HEK293 (cell line): Measurements from ENCODE around the gene BLOC1S5.

Source experiments
- IKZF3 ChIP-seq: fragments of 450-650 bp; IDR thresholded peaks from 2 replicates; pipeline ENCODE4 v1.5.0; 2018; ENCODE audit warnings: missing biosample characterization, mild to moderate bottlenecking, missing genetic modification characterization, moderate library complexity
- KLF9 ChIP-seq: fragments of 450-650 bp; formaldehyde crosslinking; IDR thresholded peaks from 2 replicates; pipeline ENCODE4 v1.5.1; 2016; ENCODE audit warnings: missing biosample characterization, missing genetic modification characterization, low read depth
- PRDM1 ChIP-seq: fragments of 450-650 bp; formaldehyde crosslinking; IDR thresholded peaks from 2 replicates; pipeline ENCODE4; 2016; ENCODE audit warnings: missing biosample characterization, missing genetic modification characterization
- SALL2 ChIP-seq: fragments of 450-650 bp; formaldehyde crosslinking; IDR thresholded peaks from 2 replicates; pipeline ENCODE4 v1.5.0; 2017; ENCODE audit warnings: missing biosample characterization, mild to moderate bottlenecking, missing genetic modification characterization, borderline replicate concordance
- SETDB1 ChIP-seq: IDR thresholded peaks from one replicate; pipeline ENCODE4 v1.6.1; 2017; ENCODE audit warnings: mild to moderate bottlenecking, low read length, moderate library complexity, mixed read lengths; ENCODE audit not compliant: insufficient read length
- SP7 ChIP-seq: fragments of 450-650 bp; formaldehyde crosslinking; IDR thresholded peaks from 2 replicates; pipeline ENCODE4 v1.5.1; 2016; ENCODE audit warnings: missing biosample characterization, missing genetic modification characterization
- ZBTB17 ChIP-seq: fragments of 450-650 bp; formaldehyde crosslinking; IDR thresholded peaks from 2 replicates; pipeline ENCODE4 v1.5.1; 2016; ENCODE audit warnings: missing biosample characterization, missing genetic modification characterization
- ZFP41 ChIP-seq: fragments of 450-650 bp; formaldehyde crosslinking; IDR thresholded peaks from 2 replicates; pipeline ENCODE4 v1.5.1; 2016; ENCODE audit warnings: missing biosample characterization, missing genetic modification characterization, borderline replicate concordance
- ZNF114 ChIP-seq: fragments of 450-650 bp; formaldehyde crosslinking; IDR thresholded peaks from 2 replicates; pipeline ENCODE4 v1.5.0; 2017; ENCODE audit warnings: missing biosample characterization, missing genetic modification characterization
- ZNF223 ChIP-seq: fragments of 450-650 bp; formaldehyde crosslinking; IDR thresholded peaks from 2 replicates; pipeline ENCODE4 v1.5.1; 2016; ENCODE audit warnings: missing biosample characterization, missing genetic modification characterization
- ZNF24 ChIP-seq: fragments of 450-650 bp; formaldehyde crosslinking; IDR thresholded peaks from 2 replicates; pipeline ENCODE4 v1.5.1; 2016; ENCODE audit warnings: missing biosample characterization, missing genetic modification characterization
- ZNF394 ChIP-seq: fragments of 450-650 bp; formaldehyde crosslinking; IDR thresholded peaks from 2 replicates; pipeline ENCODE4 v1.5.1; 2016; ENCODE audit warnings: missing biosample characterization, missing genetic modification characterization, mild to moderate bottlenecking, moderate library complexity, borderline replicate concordance
- ZNF473 ChIP-seq: fragments of 450-650 bp; formaldehyde crosslinking; IDR thresholded peaks from 2 replicates; pipeline ENCODE4 v1.5.1; 2017; ENCODE audit warnings: missing biosample characterization, missing genetic modification characterization
- ZNF558 ChIP-seq: fragments of 450-650 bp; formaldehyde crosslinking; IDR thresholded peaks from 2 replicates; pipeline ENCODE4 v1.5.1; 2016; ENCODE audit warnings: missing biosample characterization, missing genetic modification characterization
- ZNF585B ChIP-seq: fragments of 450-650 bp; formaldehyde crosslinking; IDR thresholded peaks from 2 replicates; pipeline ENCODE4 v1.5.1; 2016; ENCODE audit warnings: missing biosample characterization, missing genetic modification characterization
- ZNF596 ChIP-seq: fragments of 450-650 bp; IDR thresholded peaks from 2 replicates; pipeline ENCODE4 v1.5.0; 2018; ENCODE audit warnings: missing biosample characterization, mild to moderate bottlenecking, missing genetic modification characterization, moderate library complexity
- ZNF600 ChIP-seq: fragments of 450-650 bp; formaldehyde crosslinking; IDR thresholded peaks from 2 replicates; pipeline ENCODE4 v1.5.1; 2016; ENCODE audit warnings: missing biosample characterization, missing genetic modification characterization
- ZNF624 ChIP-seq: fragments of 450-650 bp; formaldehyde crosslinking; IDR thresholded peaks from 2 replicates; pipeline ENCODE4 v1.5.1; 2017; ENCODE audit warnings: missing biosample characterization, missing genetic modification characterization
- ZNF664 ChIP-seq: fragments of 450-650 bp; formaldehyde crosslinking; IDR thresholded peaks from 2 replicates; pipeline ENCODE4 v1.5.1; 2016; ENCODE audit warnings: missing biosample characterization, missing genetic modification characterization
- ZSCAN30 ChIP-seq: fragments of 450-650 bp; IDR thresholded peaks from 2 replicates; pipeline ENCODE4 v1.5.1; 2018; ENCODE audit warnings: missing biosample characterization, mild to moderate bottlenecking, missing genetic modification characterization, moderate library complexity
- ZXDB ChIP-seq: fragments of 450-650 bp; formaldehyde crosslinking; IDR thresholded peaks from 2 replicates; pipeline ENCODE4 v1.5.1; 2016; ENCODE audit warnings: missing biosample characterization, missing genetic modification characterization
- TF ChIP-seq, protein P1 (sequence below): fragments of 450-650 bp; formaldehyde crosslinking; IDR thresholded peaks from 2 replicates; pipeline ENCODE4 v1.5.1; 2016; ENCODE audit warnings: missing biosample characterization, missing genetic modification characterization
- TF ChIP-seq, protein P2 (sequence below): fragments of 450-650 bp; formaldehyde crosslinking; IDR thresholded peaks from 2 replicates; pipeline ENCODE4 v1.5.1; 2016; ENCODE audit warnings: missing biosample characterization, missing genetic modification characterization
- TF ChIP-seq, protein P3 (sequence below): fragments of 450-650 bp; formaldehyde crosslinking; IDR thresholded peaks from 2 replicates; pipeline ENCODE4 v1.5.1; 2016; ENCODE audit warnings: missing biosample characterization, missing genetic modification characterization
- TF ChIP-seq, protein P4 (sequence below): fragments of 450-650 bp; formaldehyde crosslinking; IDR thresholded peaks from 2 replicates; pipeline ENCODE4 v1.5.1; 2016; ENCODE audit warnings: missing biosample characterization, missing genetic modification characterization
- TF ChIP-seq, protein P5 (sequence below): fragments of 450-650 bp; IDR thresholded peaks from 2 replicates; pipeline ENCODE4 v1.5.1; 2018; ENCODE audit warnings: missing biosample characterization, missing genetic modification characterization
- TF ChIP-seq, protein P6 (sequence below): fragments of 450-650 bp; formaldehyde crosslinking; IDR thresholded peaks from 2 replicates; pipeline ENCODE4 v1.5.1; 2016; ENCODE audit warnings: missing biosample characterization, missing genetic modification characterization

The BLOC1S5 gene

DNA sequence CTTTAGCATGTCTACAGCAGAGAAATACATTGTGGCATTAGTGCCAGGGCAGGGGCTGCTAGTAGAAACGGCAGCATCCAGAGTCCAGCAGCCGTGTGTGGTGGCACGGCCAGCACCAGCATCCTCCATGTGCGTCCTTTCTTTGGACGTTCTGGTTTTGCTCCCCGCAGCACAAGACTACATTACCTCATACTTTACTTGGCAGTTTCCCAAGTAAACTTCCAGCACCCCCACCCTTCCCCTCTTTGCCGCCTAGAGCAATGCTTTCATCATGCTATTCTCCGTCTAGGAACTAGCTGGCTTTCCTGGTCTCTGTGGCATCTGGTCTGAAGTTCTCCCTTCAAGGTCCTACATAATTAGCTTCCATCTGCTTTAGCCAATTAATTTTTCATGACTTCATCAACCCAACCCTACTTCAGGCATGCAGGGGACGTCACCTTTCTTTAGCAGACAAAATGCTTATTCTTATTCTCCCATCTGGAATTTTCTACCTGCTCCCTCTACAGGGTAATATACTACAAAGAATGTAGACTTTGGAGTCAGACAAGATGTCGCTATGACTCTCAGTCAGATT is 67.6 kb downstream of the BLOC1S5 start (continued):
- TF ChIP-seq ZNF223 (tag by site-specific recombination) = 0 out of 2 replicates have a peak, but pooled peaks have one; percentile 20
- TF ChIP-seq, protein P1, sequence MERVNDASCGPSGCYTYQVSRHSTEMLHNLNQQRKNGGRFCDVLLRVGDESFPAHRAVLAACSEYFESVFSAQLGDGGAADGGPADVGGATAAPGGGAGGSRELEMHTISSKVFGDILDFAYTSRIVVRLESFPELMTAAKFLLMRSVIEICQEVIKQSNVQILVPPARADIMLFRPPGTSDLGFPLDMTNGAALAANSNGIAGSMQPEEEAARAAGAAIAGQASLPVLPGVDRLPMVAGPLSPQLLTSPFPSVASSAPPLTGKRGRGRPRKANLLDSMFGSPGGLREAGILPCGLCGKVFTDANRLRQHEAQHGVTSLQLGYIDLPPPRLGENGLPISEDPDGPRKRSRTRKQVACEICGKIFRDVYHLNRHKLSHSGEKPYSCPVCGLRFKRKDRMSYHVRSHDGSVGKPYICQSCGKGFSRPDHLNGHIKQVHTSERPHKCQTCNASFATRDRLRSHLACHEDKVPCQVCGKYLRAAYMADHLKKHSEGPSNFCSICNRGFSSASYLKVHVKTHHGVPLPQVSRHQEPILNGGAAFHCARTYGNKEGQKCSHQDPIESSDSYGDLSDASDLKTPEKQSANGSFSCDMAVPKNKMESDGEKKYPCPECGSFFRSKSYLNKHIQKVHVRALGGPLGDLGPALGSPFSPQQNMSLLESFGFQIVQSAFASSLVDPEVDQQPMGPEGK (tag by site-specific recombination) = peak; percentile 86
- peak; percentile 99 for TF ChIP-seq ZNF600 (tag by site-specific recombination)
- peak; percentile 52; the same call in 1 of the 2 replicates for TF ChIP-seq ZNF394 (tag by site-specific recombination)
- peak; percentile 63 for TF ChIP-seq ZSCAN30 (tag by site-specific recombination)
- TF ChIP-seq SP7 = peak; percentile 60
- no peak for TF ChIP-seq ZNF664 (tag by site-specific recombination)
- 0 out of 2 replicates have a peak, but pooled peaks have one; percentile 54 for TF ChIP-seq ZXDB (tag by site-specific recombination)
- TF ChIP-seq ZNF624 (tag by site-specific recombination) = no peak
- peak; percentile 90 for TF ChIP-seq IKZF3
- TF ChIP-seq, protein P2, sequence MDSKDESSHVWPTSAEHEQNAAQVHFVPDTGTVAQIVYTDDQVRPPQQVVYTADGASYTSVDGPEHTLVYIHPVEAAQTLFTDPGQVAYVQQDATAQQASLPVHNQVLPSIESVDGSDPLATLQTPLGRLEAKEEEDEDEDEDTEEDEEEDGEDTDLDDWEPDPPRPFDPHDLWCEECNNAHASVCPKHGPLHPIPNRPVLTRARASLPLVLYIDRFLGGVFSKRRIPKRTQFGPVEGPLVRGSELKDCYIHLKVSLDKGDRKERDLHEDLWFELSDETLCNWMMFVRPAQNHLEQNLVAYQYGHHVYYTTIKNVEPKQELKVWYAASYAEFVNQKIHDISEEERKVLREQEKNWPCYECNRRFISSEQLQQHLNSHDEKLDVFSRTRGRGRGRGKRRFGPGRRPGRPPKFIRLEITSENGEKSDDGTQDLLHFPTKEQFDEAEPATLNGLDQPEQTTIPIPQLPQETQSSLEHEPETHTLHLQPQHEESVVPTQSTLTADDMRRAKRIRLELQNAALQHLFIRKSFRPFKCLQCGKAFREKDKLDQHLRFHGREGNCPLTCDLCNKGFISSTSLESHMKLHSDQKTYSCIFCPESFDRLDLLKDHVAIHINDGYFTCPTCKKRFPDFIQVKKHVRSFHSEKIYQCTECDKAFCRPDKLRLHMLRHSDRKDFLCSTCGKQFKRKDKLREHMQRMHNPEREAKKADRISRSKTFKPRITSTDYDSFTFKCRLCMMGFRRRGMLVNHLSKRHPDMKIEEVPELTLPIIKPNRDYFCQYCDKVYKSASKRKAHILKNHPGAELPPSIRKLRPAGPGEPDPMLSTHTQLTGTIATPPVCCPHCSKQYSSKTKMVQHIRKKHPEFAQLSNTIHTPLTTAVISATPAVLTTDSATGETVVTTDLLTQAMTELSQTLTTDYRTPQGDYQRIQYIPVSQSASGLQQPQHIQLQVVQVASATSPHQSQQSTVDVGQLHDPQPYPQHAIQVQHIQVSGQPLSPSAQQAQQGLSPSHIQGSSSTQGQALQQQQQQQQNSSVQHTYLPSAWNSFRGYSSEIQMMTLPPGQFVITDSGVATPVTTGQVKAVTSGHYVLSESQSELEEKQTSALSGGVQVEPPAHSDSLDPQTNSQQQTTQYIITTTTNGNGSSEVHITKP = peak; percentile 71
- TF ChIP-seq ZFP41 (tag by site-specific recombination) = no peak
- TF ChIP-seq ZNF24 (tag by site-specific recombination) = peak; percentile 72; the same call in 1 of the 2 replicates
- TF ChIP-seq, protein P3, sequence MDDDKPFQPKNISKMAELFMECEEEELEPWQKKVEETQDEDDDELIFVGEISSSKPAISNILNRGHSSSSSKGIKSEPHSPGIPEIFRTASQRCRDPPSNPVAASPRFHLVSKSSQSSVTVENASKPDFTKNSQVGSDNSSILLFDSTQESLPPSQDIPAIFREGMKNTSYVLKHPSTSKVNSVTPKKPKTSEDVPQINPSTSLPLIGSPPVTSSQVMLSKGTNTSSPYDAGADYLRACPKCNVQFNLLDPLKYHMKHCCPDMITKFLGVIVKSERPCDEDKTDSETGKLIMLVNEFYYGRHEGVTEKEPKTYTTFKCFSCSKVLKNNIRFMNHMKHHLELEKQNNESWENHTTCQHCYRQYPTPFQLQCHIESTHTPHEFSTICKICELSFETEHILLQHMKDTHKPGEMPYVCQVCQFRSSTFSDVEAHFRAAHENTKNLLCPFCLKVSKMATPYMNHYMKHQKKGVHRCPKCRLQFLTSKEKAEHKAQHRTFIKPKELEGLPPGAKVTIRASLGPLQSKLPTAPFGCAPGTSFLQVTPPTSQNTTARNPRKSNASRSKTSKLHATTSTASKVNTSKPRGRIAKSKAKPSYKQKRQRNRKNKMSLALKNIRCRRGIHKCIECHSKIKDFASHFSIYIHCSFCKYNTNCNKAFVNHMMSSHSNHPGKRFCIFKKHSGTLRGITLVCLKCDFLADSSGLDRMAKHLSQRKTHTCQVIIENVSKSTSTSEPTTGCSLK (tag by site-specific recombination) = no peak
- TF ChIP-seq ZNF114 = no peak
- TF ChIP-seq, protein P4, sequence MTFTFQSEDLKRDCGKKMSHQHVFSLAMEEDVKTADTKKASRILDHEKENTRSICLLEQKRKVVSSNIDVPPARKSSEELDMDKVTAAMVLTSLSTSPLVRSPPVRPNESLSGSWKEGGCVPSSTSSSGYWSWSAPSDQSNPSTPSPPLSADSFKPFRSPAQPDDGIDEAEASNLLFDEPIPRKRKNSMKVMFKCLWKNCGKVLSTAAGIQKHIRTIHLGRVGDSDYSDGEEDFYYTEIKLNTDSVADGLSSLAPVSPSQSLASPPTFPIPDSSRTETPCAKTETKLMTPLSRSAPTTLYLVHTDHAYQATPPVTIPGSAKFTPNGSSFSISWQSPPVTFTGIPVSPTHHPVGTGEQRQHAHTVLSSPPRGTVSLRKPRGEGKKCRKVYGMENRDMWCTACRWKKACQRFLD (tag by site-specific recombination) = no peak
- TF ChIP-seq, protein P5, sequence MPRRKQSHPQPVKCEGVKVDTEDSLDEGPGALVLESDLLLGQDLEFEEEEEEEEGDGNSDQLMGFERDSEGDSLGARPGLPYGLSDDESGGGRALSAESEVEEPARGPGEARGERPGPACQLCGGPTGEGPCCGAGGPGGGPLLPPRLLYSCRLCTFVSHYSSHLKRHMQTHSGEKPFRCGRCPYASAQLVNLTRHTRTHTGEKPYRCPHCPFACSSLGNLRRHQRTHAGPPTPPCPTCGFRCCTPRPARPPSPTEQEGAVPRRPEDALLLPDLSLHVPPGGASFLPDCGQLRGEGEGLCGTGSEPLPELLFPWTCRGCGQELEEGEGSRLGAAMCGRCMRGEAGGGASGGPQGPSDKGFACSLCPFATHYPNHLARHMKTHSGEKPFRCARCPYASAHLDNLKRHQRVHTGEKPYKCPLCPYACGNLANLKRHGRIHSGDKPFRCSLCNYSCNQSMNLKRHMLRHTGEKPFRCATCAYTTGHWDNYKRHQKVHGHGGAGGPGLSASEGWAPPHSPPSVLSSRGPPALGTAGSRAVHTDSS = no peak
- TF ChIP-seq, protein P6, sequence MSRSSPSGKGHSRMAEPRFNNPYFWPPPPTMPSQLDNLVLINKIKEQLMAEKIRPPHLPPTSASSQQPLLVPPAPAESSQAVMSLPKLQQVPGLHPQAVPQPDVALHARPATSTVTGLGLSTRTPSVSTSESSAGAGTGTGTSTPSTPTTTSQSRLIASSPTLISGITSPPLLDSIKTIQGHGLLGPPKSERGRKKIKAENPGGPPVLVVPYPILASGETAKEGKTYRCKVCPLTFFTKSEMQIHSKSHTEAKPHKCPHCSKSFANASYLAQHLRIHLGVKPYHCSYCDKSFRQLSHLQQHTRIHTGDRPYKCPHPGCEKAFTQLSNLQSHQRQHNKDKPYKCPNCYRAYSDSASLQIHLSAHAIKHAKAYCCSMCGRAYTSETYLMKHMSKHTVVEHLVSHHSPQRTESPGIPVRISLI (tag by site-specific recombination) = no peak
- TF ChIP-seq ZNF558 (tag by site-specific recombination) = peak; percentile 83
- no peak for TF ChIP-seq SALL2
- no peak for TF ChIP-seq ZNF473 (tag by site-specific recombination)
- peak; percentile 43; the same call in 1 of the 2 replicates for TF ChIP-seq PRDM1 (tag by site-specific recombination)
- TF ChIP-seq ZBTB17 (tag by site-specific recombination) = peak; percentile 75
- no peak for TF ChIP-seq KLF9
- TF ChIP-seq ZNF596 = no peak
- TF ChIP-seq ZNF585B (tag by site-specific recombination) = no peak
- TF ChIP-seq SETDB1 = no peak
